SHP77 treated with DMSO at 0.1 percent for 48 hours (cell line): ENCODE measurements around the gene NAV2.

Source experiments
- DNase-seq: peaks from one replicate; lab custom pipeline; 2025; lab: John Stamatoyannopoulos, UW

Gene NAV2

GRCh38 chr11:19775622-19776021, 63.0 kb downstream of the NAV2 start:
- no peak for DNase-seq

GRCh38 chr11:19777039-19777376, 64.4 kb downstream of the NAV2 start:
- DNase-seq: no peak

GRCh38 chr11:19777377-19778102, 64.9 kb downstream of the NAV2 start:
- no peak for DNase-seq

GRCh38 chr11:19779740-19780139, 67.1 kb downstream of the NAV2 start:
- DNase-seq: no peak

GRCh38 chr11:19781351-19781750, 68.7 kb downstream of the NAV2 start:
- DNase-seq: no peak

GRCh38 chr11:19785265-19785664, 72.6 kb downstream of the NAV2 start:
- DNase-seq: no peak

- no peak for DNase-seq
Measured at GRCh38 chr11:19786644-19787043, 74.0 kb downstream of the NAV2 start.

GRCh38 chr11:19788435-19788834, 75.8 kb downstream of the NAV2 start:
- DNase-seq: no peak

GRCh38 chr11:19789245-19789644, 76.6 kb downstream of the NAV2 start:
- DNase-seq: no peak

GRCh38 chr11:19789835-19790710, 77.4 kb downstream of the NAV2 start:
- DNase-seq: no peak

GRCh38 chr11:19790831-19791552, 78.4 kb downstream of the NAV2 start:
- no peak for DNase-seq

- DNase-seq: no peak
Measured at GRCh38 chr11:19792510-19792909, 79.9 kb downstream of the NAV2 start.

GRCh38 chr11:19793326-19793725, 80.7 kb downstream of the NAV2 start:
- no peak for DNase-seq

- DNase-seq: no peak
Measured at GRCh38 chr11:19794161-19794560, 81.5 kb downstream of the NAV2 start.

GRCh38 chr11:19795082-19795481, 82.4 kb downstream of the NAV2 start:
- DNase-seq: no peak

GRCh38 chr11:19800162-19800561, 87.5 kb downstream of the NAV2 start:
- DNase-seq: no peak

GRCh38 chr11:19800714-19801519, 88.3 kb downstream of the NAV2 start:
- no peak for DNase-seq

GRCh38 chr11:19802773-19803293, 90.2 kb downstream of the NAV2 start:
- no peak for DNase-seq

GRCh38 chr11:19803506-19803998, 90.9 kb downstream of the NAV2 start:
- DNase-seq: no peak

GRCh38 chr11:19805376-19805775, 92.7 kb downstream of the NAV2 start:
- no peak for DNase-seq

- no peak for DNase-seq
Measured at GRCh38 chr11:19805827-19806226, 93.2 kb downstream of the NAV2 start.

- DNase-seq: no peak
Measured at GRCh38 chr11:19806251-19806650, 93.6 kb downstream of the NAV2 start.
